ENCODE measurements around the gene KIAA1671.

- no peak for TF ChIP-seq ZNF335 (CRISPR knock-in tag; IDR thresholded peaks at IDR 0.05)
- no peak for TF ChIP-seq ZFP37 (CRISPR knock-in tag; IDR thresholded peaks at IDR 0.05; ENCODE audit: borderline replicate concordance)
- no peak for TF ChIP-seq GABPA (IDR thresholded peaks at IDR 0.05; ENCODE audit: low read depth, low read length)
- TF ChIP-seq GABPA (CRISPR knock-in tag; IDR thresholded peaks at IDR 0.05; ENCODE audit: low read depth), result no peak
- no peak for TF ChIP-seq ZNF646 (CRISPR knock-in tag; IDR thresholded peaks at IDR 0.05)
- no peak for TF ChIP-seq ZNF639 (CRISPR knock-in tag; conservative IDR thresholded peaks at IDR 0.05)
- TF ChIP-seq RBM39 (IDR thresholded peaks at IDR 0.05; ENCODE audit: low read depth, low read length, poor library complexity, severe bottlenecking), result no peak
- TF ChIP-seq TRIM24 (CRISPR knock-in tag; IDR thresholded peaks at IDR 0.05), result no peak
- TF ChIP-seq ZNF598 (CRISPR knock-in tag; IDR thresholded peaks at IDR 0.05; ENCODE audit: borderline replicate concordance), result no peak
- TF ChIP-seq MIXL1 (CRISPR knock-in tag; IDR thresholded peaks at IDR 0.05), result no peak
- TF ChIP-seq ZBTB33 (CRISPR knock-in tag; IDR thresholded peaks at IDR 0.05), result no peak
Observed at GRCh38 chr22:25051073-25051472, 98.6 kb downstream of the KIAA1671 start.
